ENCODE measurements around the gene IVD.

The IVD gene

GRCh38 chr15:40405501-40406381 is at the start of gene IVD:
IVD (plus strand) TSS chr15:40405795; CDS start chr15:40405828, 33 bp downstream.
- peak; percentile 93 for DNase-seq

DNA sequence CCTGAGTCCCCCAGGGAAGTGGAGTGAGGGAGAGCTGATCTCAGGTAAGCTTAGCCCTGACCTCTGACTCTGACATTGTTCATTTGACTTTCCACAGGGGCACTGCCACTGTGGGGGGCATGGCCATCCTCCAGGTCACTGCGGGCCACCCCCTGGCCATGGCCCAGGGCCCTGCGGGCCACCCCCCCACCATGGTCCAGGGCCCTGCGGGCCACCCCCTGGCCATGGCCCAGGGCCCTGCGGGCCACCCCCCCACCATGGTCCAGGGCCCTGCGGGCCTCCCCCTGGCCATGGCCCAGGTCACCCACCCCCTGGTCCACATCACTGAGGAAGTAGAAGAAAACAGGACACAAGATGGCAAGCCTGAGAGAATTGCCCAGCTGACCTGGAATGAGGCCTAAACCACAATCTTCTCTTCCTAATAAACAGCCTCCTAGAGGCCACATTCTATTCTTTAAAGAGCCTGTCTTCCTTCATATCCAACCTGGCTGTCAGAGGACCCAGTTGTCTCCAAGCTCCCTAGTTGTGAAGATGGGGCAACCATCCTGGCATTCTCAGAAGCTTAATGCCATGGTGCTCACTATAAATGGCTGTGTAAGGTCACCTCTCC is 49.5 kb upstream of the IVD start:
- no peak for DNase-seq

DNA sequence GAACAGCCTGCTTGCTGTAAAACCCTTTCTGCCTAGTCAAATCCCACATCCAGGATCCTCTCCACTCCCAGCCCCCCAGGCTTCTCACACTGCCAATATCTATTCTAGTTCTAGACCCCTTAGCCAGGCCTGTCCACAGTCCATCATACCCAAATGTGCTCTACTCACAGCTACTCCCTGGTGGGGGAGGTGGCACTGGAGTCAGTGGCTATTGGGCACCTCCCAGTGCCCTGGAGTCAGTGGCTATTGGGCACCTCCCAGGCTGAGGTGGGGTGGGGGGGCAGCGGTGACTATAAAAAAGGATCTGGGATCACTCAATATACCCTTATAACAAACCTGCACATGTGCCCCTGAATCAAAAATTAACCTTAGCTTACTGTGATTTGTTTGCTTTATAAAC is 48.3 kb upstream of the IVD start:
- no peak for DNase-seq

- DNase-seq: peak; percentile 79 to 83
Observed at GRCh38 chr15:40357723-40358470, 47.7 kb upstream of the IVD start, which contains the start of gene DISP2. DISP2 (plus strand) TSS chr15:40358219; CDS start chr15:40358322, 103 bp downstream.

- no peak for DNase-seq
Observed at GRCh38 chr15:40358471-40359353, 46.9 kb upstream of the IVD start.

- DNase-seq: no peak
Observed at GRCh38 chr15:40360015-40360414, 45.6 kb upstream of the IVD start.

DNA sequence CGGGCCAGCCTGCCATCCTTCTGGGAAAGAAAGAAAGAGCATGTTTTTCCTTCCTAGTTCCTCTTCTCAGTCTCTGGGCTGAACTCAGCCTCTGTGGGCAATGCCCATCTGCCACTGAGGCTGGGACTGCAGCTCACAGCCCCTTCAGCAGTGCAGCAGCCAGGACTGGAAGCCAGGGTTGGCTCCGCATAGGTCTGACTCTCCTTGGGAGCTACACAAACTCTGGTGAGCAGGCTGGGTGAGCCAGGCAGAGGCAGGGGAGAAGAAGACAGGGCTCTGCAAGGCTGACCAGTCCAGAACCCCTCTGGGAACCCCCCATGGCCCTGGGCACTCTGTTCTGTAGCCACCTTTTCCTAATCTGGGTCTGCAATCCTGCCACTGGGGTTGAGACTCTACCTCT is 44.0 kb upstream of the IVD start:
- DNase-seq: no peak

- DNase-seq: no peak
Observed at GRCh38 chr15:40363611-40364010, 42.0 kb upstream of the IVD start.

DNA sequence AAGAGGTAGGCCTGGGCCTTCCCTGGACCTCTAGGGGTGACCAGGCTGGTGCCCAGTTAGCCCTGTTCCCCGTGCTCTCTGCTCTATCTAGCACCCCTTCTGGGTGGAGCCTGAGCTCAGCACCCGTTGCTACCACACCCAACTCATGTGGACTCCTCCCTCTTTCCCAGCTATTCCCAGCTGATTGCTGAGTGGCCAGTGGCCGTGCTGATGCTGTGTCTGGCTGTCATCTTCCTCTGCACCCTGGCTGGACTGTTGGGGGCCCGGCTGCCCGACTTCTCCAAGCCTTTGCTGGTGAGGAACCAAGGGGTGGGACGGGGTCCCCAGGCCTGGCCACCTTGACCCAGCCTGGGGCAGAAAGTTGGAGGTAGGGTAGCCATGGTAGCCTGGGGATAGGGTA is 41.3 kb upstream of the IVD start:
- no peak for DNase-seq

DNA sequence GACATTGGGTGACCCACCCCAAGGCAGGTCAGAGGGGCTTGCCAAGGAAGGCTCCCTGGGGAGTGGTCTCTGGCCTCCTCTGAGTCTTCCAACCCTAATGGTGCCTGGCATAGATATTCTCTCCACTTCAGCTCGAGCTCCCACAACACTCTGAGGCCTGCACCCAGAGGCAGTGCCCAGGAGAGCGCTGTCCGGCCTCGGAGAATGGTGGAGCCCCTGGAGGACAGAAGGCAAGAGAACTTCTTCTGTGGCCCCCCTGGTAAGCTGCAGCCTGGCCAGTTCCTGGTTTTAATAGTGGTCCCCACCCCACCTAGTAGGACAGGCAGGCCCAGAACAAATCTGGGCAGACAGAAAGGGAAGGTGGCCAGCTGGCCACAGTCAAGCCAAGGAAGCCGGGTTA is 40.6 kb upstream of the IVD start:
- DNase-seq: no peak

GRCh38 chr15:40365624-40366456 is 39.8 kb upstream of the IVD start:
- no peak for DNase-seq

DNA sequence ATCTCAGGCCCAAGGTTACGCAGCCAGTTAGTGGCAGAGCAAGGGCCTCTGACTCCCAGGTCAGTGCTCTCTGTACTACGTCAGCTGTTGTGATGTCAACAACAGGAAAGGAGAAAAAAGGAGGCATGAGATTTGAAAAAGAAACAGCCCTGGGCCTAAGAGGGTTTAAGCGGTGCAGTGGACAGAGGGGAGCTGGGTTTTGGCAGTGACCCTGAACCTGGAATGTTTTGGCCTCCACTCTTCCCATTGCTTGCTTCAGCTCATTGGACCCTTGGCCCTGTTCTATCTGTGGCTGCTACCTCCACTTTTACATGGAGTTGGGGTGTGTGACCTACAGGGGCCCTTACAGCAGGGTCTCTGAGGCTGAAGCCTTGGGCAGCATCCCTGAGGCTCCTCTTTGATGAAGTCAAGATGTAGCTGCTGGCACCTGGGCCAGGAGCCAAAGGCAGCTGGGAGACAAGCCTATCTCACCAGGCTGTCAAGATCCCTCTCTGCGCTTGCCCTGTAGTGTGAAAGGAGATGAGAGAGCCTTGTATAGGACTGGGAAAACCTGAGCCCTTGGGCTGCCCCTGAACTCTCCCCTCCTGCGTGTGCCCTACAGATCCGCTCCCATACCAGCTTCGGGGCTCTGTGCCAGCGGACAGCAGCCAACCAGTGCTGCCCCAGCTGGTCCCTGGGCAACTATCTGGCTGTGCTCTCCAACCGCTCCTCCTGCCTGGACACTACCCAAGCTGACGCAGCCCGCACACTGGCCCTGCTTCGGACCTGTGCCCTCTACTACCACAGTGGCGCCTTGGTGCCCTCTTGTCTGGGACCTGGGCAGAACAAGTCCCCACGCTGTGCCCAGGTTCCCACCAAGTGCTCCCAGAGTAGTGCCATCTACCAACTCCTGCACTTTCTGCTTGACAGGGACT is 38.9 kb upstream of the IVD start:
- DNase-seq: no peak

- no peak for DNase-seq
Observed at GRCh38 chr15:40367371-40367685, 38.3 kb upstream of the IVD start.

DNA sequence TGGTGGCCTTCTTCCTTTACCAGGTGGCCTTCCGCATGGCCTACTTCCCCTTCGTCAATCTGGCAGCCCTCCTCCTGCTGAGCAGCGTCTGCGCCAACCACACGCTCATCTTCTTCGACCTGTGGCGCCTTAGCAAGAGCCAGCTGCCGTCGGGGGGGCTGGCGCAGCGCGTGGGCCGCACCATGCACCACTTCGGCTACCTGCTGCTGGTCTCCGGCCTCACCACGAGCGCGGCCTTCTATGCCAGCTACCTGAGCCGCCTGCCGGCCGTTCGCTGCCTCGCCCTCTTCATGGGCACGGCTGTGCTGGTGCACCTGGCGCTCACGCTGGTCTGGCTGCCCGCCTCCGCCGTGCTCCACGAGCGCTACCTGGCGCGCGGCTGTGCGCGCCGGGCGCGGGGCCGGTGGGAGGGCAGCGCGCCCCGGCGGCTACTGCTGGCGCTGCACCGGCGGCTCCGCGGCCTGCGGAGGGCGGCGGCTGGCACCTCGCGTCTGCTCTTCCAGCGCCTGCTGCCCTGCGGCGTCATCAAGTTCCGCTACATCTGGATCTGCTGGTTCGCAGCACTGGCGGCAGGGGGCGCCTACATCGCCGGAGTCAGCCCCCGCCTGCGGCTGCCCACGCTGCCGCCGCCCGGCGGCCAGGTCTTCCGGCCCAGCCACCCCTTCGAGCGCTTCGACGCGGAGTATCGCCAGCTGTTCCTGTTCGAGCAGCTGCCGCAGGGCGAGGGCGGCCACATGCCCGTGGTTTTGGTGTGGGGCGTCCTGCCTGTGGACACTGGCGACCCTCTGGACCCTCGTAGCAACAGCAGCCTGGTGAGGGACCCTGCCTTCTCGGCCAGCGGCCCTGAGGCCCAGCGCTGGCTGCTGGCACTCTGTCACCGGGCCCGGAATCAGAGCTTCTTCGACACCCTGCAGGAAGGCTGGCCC is 37.6 kb upstream of the IVD start:
- DNase-seq: peak; percentile 58 to 73

GRCh38 chr15:40368719-40369473 is 36.7 kb upstream of the IVD start:
- no peak for DNase-seq

GRCh38 chr15:40369474-40369869 is 36.1 kb upstream of the IVD start:
- no peak for DNase-seq

- DNase-seq: no peak
Observed at GRCh38 chr15:40369971-40370370, 35.6 kb upstream of the IVD start.

DNA sequence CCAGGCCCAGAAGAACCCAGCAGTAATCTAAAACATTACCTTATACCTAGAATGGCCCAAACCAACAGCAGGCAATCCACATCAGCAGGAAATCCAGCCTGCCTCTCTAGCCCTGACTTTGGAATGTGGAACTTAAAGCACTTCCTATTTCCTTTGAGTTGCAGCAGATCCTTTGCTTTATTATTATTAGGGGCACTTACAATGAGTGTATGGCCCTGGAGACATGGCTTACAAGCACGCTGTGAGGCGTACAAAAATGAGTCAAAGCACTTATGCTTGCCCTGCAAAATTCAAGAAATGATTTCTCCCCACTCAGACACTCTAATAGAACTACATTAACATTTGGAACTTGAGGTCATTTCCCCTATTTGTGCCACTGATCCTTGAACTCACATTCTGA is 32.6 kb upstream of the IVD start:
- no peak for DNase-seq

DNA sequence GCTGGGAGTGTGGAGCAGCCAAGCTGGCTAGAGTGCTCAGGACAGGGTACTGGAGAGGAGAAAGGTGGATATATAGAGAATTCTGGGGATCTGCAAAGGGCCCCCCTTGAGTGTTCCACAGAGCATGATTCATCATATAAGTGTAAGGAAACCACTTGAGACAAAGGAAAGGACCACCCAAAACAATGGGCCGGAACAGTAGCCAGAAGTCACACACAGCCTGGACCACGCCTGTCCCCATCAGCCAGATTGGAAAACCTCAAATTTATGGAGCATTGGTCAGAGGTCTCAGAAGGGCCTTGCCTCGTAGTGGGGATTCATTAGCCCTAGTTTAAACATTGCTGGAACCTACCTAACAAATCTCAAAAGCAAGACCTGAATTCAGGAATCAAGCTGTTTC is 28.0 kb upstream of the IVD start:
- no peak for DNase-seq

All from SHP77 (cell line).